ENCODE measurements around the gene ITGB1. TPM values are rescaled to one million over a fixed set of nuclear protein-coding genes. Genes with fewer than 3 reads are reported as not detected.

The ITGB1 gene
- total and polyA plus RNA-seq, 9 of the 15 experiments (the other 6 are each of a cell fraction or from before 2014, with no cell fraction given), result 40.2 to 194 (median 155) TPM

DNA sequence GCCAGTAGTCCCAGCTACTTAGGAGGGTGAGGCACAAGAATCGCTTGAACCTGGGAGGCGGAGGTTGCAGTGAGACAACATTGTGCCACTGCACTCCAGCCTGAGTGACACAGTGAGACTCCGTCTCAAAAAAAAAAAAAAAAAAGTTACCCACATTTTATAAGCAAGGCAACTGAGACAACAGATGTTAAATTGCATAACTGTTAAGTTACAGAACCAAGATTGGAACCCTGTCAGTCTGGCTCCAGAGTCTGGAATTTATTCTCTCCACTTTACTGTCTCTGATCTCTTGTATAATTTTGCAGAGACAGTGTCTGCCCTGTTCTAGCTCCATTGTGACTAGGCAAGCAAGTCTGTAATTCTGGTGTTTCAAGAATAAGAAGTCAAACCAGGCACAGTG lies 6.2 kb upstream of the ITGB1 start:
- FAIRE-seq (no peak), DNase-seq (ENCODE audit: extremely low read depth in 1 of 4, low spot score in 3 of 4) (no peak), ATAC-seq (no peak)
- 100% methylated on average over 2 of the region's 3 CpGs for WGBS (ENCODE audit: insufficient coverage, low coverage, missing lambda C conversion rate)
- Histone ChIP-seq H3K4me2 (ENCODE audit: insufficient read depth, low read length) (no peak overlapping the region), H2AFZ (ENCODE audit: low read depth, low read length) (no peak overlapping the region), H3K9me1 (ENCODE audit: control insufficient read depth, insufficient read depth, low read length) (no peaks in the 10 kb centered on the region), H3K27me3 (ENCODE audit: control insufficient read depth in 2 of 2, insufficient read depth in 2 of 2, low read length in 2 of 2) (no peaks in the 10 kb centered on the region), H3K27ac (ENCODE audit: extremely low read depth, low read depth, low read length) (no peak overlapping the region), H3K4me1 (replicated peaks in 1 of 2; ENCODE audit: control insufficient read depth in 2 of 2, insufficient read depth in 2 of 2, low read length in 2 of 2) (peaks cover 0 to 33% of the 10 kb centered on the region in 2 experiments; a peak in 4 of 5 replicates), H4K20me1 (replicated peaks; ENCODE audit: control insufficient read depth, insufficient read depth, low read length) (no peaks in the 10 kb centered on the region), H3K9me3 (replicated peaks; ENCODE audit: control insufficient read depth, insufficient read depth, low read depth, low read length) (no peaks in the 10 kb centered on the region), H3K79me2 (ENCODE audit: control insufficient read depth, insufficient read depth, low read length) (peaks cover 15% of the 10 kb centered on the region), H3K9ac (ENCODE audit: insufficient read depth in 1 of 2, low read depth in 2 of 2, low read length in 2 of 2) (no peak overlapping the region), H3K36me3 (ENCODE audit: control insufficient read depth, insufficient read depth, low read length) (no peaks in the 10 kb centered on the region), H3K4me3 (no peak overlapping the region)
- CTCF ChIA-PET (ENCODE audit: low intra/inter-chr PET ratio), result no interaction called here
- in situ Hi-C loops (cut with MboI), result no loop called here
- BruUV-seq (replicated peaks), result no TSS peak
- POLR2A ChIA-PET, result interaction anchor here (0.6 to 1.2 kb wide), 2 partner anchors 16 to 67 kb away, joined by 4 to 6 read pairs; no protein-coding TSS in a partner anchor
- intact Hi-C loops (cut with micrococcal nuclease), result no loop called here
- no peak for TF ChIP-seq XRCC3 (IDR thresholded peaks at IDR 0.05)
- no peak for TF ChIP-seq TAF9B (IDR thresholded peaks at IDR 0.05; ENCODE audit: partially characterized antibody)
- TF ChIP-seq, protein P1, sequence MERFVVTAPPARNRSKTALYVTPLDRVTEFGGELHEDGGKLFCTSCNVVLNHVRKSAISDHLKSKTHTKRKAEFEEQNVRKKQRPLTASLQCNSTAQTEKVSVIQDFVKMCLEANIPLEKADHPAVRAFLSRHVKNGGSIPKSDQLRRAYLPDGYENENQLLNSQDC (CRISPR knock-in tag; IDR thresholded peaks at IDR 0.05), result no peak
- TF ChIP-seq, protein P2, sequence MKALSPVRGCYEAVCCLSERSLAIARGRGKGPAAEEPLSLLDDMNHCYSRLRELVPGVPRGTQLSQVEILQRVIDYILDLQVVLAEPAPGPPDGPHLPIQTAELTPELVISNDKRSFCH (CRISPR knock-in tag; IDR thresholded peaks at IDR 0.05), result no peak
- TF ChIP-seq, protein P2 (tag; IDR thresholded peaks at IDR 0.05), result no peak
- no peak for TF ChIP-seq ZNF384 (IDR thresholded peaks at IDR 0.05; ENCODE audit: low read depth, low read length)
- no peak for TF ChIP-seq MEF2A (IDR thresholded peaks at IDR 0.05; ENCODE audit: control insufficient read depth, low read depth, low read length)
- TF ChIP-seq SMARCE1 (IDR thresholded peaks at IDR 0.05), result no peak
- no peak for TF ChIP-seq POLR2AphosphoS2 (IDR thresholded peaks at IDR 0.05; ENCODE audit: low read length)
- no peak for TF ChIP-seq HMG20B (CRISPR knock-in tag; IDR thresholded peaks at IDR 0.05)
- no peak for TF ChIP-seq LEF1 (IDR thresholded peaks at IDR 0.05)
- TF ChIP-seq HMG20A (CRISPR knock-in tag; conservative IDR thresholded peaks at IDR 0.05), result no peak
- no peak for TF ChIP-seq MAZ (CRISPR knock-in tag; conservative IDR thresholded peaks at IDR 0.05 in 1 of 2, IDR thresholded peaks at IDR 0.05 in 1 of 2)
- TF ChIP-seq, protein P3, sequence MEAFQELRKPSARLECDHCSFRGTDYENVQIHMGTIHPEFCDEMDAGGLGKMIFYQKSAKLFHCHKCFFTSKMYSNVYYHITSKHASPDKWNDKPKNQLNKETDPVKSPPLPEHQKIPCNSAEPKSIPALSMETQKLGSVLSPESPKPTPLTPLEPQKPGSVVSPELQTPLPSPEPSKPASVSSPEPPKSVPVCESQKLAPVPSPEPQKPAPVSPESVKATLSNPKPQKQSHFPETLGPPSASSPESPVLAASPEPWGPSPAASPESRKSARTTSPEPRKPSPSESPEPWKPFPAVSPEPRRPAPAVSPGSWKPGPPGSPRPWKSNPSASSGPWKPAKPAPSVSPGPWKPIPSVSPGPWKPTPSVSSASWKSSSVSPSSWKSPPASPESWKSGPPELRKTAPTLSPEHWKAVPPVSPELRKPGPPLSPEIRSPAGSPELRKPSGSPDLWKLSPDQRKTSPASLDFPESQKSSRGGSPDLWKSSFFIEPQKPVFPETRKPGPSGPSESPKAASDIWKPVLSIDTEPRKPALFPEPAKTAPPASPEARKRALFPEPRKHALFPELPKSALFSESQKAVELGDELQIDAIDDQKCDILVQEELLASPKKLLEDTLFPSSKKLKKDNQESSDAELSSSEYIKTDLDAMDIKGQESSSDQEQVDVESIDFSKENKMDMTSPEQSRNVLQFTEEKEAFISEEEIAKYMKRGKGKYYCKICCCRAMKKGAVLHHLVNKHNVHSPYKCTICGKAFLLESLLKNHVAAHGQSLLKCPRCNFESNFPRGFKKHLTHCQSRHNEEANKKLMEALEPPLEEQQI (IDR thresholded peaks at IDR 0.05), result no peak
- TF ChIP-seq ZFX (CRISPR knock-in tag; IDR thresholded peaks at IDR 0.05), result no peak
